Heart left ventricle (tissue), 16 donors: ENCODE measurements around the gene TDP2. TPM values are rescaled to one million over a fixed set of nuclear protein-coding genes. Genes with fewer than 3 reads are reported as not detected.

ENCODE experiments used
- ATAC-seq, 4 donors: fragments of 200-7000 bp; cut with Tn5 transposase; one replicate each; pipeline ENCODE4 v1.9.1; 2020 to 2022; ENCODE audit warnings: moderate library complexity in 4 of 4, mild to moderate bottlenecking in 3 of 4, moderate number of reproducible peaks in 1 of 4
- DNase-seq, 5 donors: peaks; one replicate each; pipeline ENCODE4 v3.0.0-alpha.2; 2020
- H3K27ac ChIP-seq, 12 donors: fragments of 200-600 bp; sonication (generic) in 4 of 12; one replicate each; pipeline versions ENCODE4 v1.5.0 to v1.8.0; 2016 to 2022; ENCODE audit warnings: mild to moderate bottlenecking in 2 of 12
- H3K27me3 ChIP-seq, 9 donors: fragments of 200-600 bp; sonication (generic) in 2 of 9; one replicate each; pipeline versions ENCODE4 v1.5.1 to v1.8.0; 2016 to 2022; ENCODE audit warnings: mild to moderate bottlenecking in 3 of 9
- H3K36me3 ChIP-seq, 9 donors: fragments of 200-600 bp; sonication (generic) in 2 of 9; one replicate each; pipeline versions ENCODE4 v1.5.0 to v1.8.0; 2018 to 2022; ENCODE audit warnings: mild to moderate bottlenecking in 2 of 9
- H3K4me1 ChIP-seq, 12 donors: fragments of 200-600 bp; sonication (generic) in 4 of 12; one replicate each; pipeline versions ENCODE4 v1.5.0 to v1.8.0; 2016 to 2022; ENCODE audit warnings: mild to moderate bottlenecking in 3 of 12
- H3K4me3 ChIP-seq, 12 donors: fragments of 200-600 bp; sonication (generic) in 4 of 12; one replicate each; pipeline versions ENCODE4 v1.5.0 to v1.8.0; 2017 to 2022; ENCODE audit warnings: mild to moderate bottlenecking in 9 of 12, moderate library complexity in 4 of 12
- H3K9me3 ChIP-seq, 12 donors: fragments of 200-600 bp; sonication (generic) in 4 of 12; one replicate each; pipeline versions ENCODE4 v1.5.0 to v1.8.0; 2016 to 2022; ENCODE audit warnings: mild to moderate bottlenecking in 1 of 12
- CTCF ChIP-seq, 12 donors: fragments of 200-600 bp; sonication (generic) in 4 of 12; IDR thresholded peaks; one replicate each; pipeline versions ENCODE4 v1.5.0 to v1.8.0; 2018 to 2022; ENCODE audit warnings: antibody characterized with exemption in 12 of 12, mild to moderate bottlenecking in 5 of 12
- POLR2A ChIP-seq, 2 donors: fragments of 450-650 bp; IDR thresholded peaks; one replicate each; pipeline ENCODE4 v1.6.1; 2017; ENCODE audit warnings: antibody characterized with exemption in 2 of 2, mild to moderate bottlenecking in 2 of 2, moderate library complexity in 2 of 2
- WGBS, 4 donors: extraction: QIAGEN DNeasy Blood & Tissue Kit in 2 of 4; methylation state at CpG; one replicate each; pipeline versions ENCODE4 v1.1.5 to v1.1.7; 2013 to 2018; 5-methylcytosine and 5-hydroxymethylcytosine counted together
- intact Hi-C, 10 donors: fragments of 100-400 bp; cut with DNase I; formaldehyde crosslinking; loops; one replicate each; pipeline versions ENCODE4 v1.11.1 to v1.14.2; 2022
- polyA plus RNA-seq, 2 donors: library from polyadenylated mRNA; stranded (reverse); fragments of 200-250 nt; gene quantifications; one replicate each; pipeline ENCODE4 v1.2.3, GENCODE V29; 2013
- total RNA-seq, 9 donors: library from RNA; depleted of rRNA in 2 of 9; stranded (reverse); fragments of >200 nt in 2 of 9; fragmentation: NEBNext Ultra II Directional in 3 of 9; extraction: Animal tissue kit (Norgen Biotek cat#: 25700) in 3 of 9; gene quantifications; one replicate each; pipeline versions ENCODE4 v1.1.0 to v1.2.4, GENCODE V29; 2016 to 2023
- donor health status: ischemic (EF 13 %, LVEDD 7.1; RV severe dilation, severe dysfunction).
- donor health status: healthy with polysubstance abuse.
- donor health status: DM: no; HTN: yes; CAD: no.
- donor health status: DM: no; HTN: no; CAD: no.
- donor health status: ischemic (EF 25% LVEDD 6.9; RV normal size, moderate dysfunction).
- donor health status: ischemic (EF 25% LVEDD 5.7; RV mildly dilated, moderate dysfunction).
- donor health status: healthy.
- donor health status: DM: yes; HTN: yes; CAD: no.
- donor health status: ischemic (EF 35%, LVEDD 5.7; RV mildly dilated, moderate dysfunction).
- donor health status: nonischemic (EF 11% LVEDD 7.7; RV severe dilation, severe dysfunction).
- donor health status: DM: yes; HTN: yes; CAD: no.
- donor health status: PGD.
- donor health status: ischemic (EF 29% LVEDD 5.4; RV normal size, mild dysfunction).
- donor health status: nonischemic (EF 23%, LVEDD 6.1; RV moderate dilation, normal function).

The TDP2 gene
- total and polyA plus RNA-seq, 11 donors: 14.0 to 35.8 (median 25.1) TPM

- ATAC-seq (no peak), DNase-seq (no peak)
- no peak for TF ChIP-seq POLR2A (IDR thresholded peaks at IDR 0.05)
- no peak for TF ChIP-seq CTCF (IDR thresholded peaks at IDR 0.05)
- H3K4me1 ChIP-seq: no peaks in the 10 kb centered on the region
- no peaks in the 10 kb centered on the region for H3K36me3 ChIP-seq
- H3K9me3 ChIP-seq: no peaks in the 10 kb centered on the region
- H3K4me3 ChIP-seq: no peak overlapping the region
- H3K27ac ChIP-seq: no peak overlapping the region
- WGBS, 4 donors: 65 to 75% (median 66%) methylated on average over 7 of the region's 7 CpGs
- intact Hi-C loops: no loop called here
- H3K27me3 ChIP-seq: no peaks in the 10 kb centered on the region
These were observed 44.9 kb downstream of the TDP2 start for GRCh38 chr6:24621626-24622289.

GRCh38 chr6:24620637-24621036, 46.1 kb downstream of the TDP2 start:
- WGBS, 4 donors: 87 to 92% (median 89%) methylated on average over 3 of the region's 3 CpGs

GRCh38 chr6:24619661-24620060, 47.0 kb downstream of the TDP2 start:
- Histone ChIP-seq H3K4me1 (no peaks in the 10 kb centered on the region), H3K27me3 (peaks cover 0 to 8% (median 0%) of the 10 kb centered on the region in 9 donors), H3K36me3 (no peaks in the 10 kb centered on the region), H3K9me3 (no peaks in the 10 kb centered on the region), H3K27ac (no peak overlapping the region), H3K4me3 (no peak overlapping the region)
- 90 to 92% (median 91%) methylated on average over 5 of the region's 5 CpGs for whole genome bisulfite sequencing, 4 donors
- DNase-seq (no peak), ATAC-seq (no peak)
- no peak for TF ChIP-seq CTCF (IDR thresholded peaks at IDR 0.05)
- no peak for TF ChIP-seq POLR2A (IDR thresholded peaks at IDR 0.05)
- intact Hi-C loops: no loop called here

More at GRCh38 chr6:24620637-24621036, 46.1 kb downstream of the TDP2 start:
- no peak for TF ChIP-seq POLR2A (IDR thresholded peaks at IDR 0.05)
- TF ChIP-seq CTCF (IDR thresholded peaks at IDR 0.05): no peak
- Histone ChIP-seq H3K4me3 (no peak overlapping the region), H3K4me1 (no peaks in the 10 kb centered on the region), H3K36me3 (no peaks in the 10 kb centered on the region), H3K27ac (no peak overlapping the region), H3K27me3 (peaks cover 0 to 2% (median 0%) of the 10 kb centered on the region in 9 donors), H3K9me3 (no peaks in the 10 kb centered on the region)
- ATAC-seq: no peak
- DNase-seq: no peak
- intact Hi-C loops: no loop called here

GRCh38 chr6:24614648-24615047, 52.1 kb downstream of the TDP2 start:
- ATAC-seq (no peak), DNase-seq (no peak)
- Histone ChIP-seq H3K4me1 (no peaks in the 10 kb centered on the region), H3K27ac (no peak overlapping the region), H3K9me3 (no peaks in the 10 kb centered on the region), H3K36me3 (no peaks in the 10 kb centered on the region), H3K4me3 (no peak overlapping the region), H3K27me3 (peaks cover 0 to 14% (median 0%) of the 10 kb centered on the region in 9 donors)
- intact Hi-C loops: no loop called here
- WGBS, 4 donors: 40 to 60% (median 45%) methylated on average over 2 of the region's 2 CpGs
- TF ChIP-seq CTCF (IDR thresholded peaks at IDR 0.05) (no peak), POLR2A (IDR thresholded peaks at IDR 0.05) (no peak)
